ENCODE data around the gene TUBA4B.
A peak's percentile ranks its signal among the peaks of the same experiment; 100 is the strongest.

TUBA4B gene

DNA sequence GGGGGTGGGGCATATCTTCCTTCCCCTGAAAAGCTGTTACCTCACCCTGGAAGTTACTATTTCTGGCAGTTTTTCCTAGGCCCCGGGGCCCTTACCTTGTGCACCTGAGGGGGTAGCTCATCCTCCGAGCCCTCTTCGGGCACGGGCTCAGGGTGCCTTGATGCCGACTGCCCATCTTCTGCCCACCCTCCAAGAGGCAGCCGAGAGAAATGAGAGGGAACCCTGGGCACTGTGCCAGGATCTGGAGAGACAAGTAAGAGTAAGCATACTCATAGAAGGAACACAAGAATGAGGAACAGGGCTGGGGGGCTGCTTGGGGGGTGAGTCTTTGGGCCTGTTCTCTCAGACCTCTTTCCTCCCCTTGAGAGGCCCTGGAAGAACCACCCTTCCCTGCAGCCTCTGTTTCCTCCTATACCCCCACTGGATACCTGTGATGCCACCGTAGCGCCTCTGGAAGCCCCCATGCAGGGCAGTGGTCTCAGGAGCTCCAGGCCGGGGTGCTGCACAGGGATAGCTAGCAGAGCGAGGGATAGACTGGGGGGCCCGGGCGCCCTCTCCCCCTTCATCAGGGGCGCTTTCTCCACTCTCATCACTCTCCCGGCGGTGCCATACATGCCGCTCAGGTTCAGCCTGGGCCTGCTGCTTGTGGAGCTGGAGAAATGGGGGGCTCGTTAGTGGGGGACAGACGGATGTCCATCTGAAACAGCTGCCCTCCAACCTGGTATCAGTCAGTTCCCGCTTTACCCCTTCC lies 32.2 kb upstream of the TUBA4B start:
- Histone ChIP-seq H3K9me3 (ENCODE audit: control insufficient read depth, low read length) (no peaks in the 10 kb centered on the region), H3K9ac (ENCODE audit: low read length) (no peak overlapping the region), H3K4me3 (ENCODE audit: low read length) (no peak overlapping the region), H3K36me3 (ENCODE audit: control insufficient read depth, insufficient read depth, low read length, severe bottlenecking) (peaks cover 65% of the 10 kb centered on the region), H3K27me3 (replicated peaks; ENCODE audit: control insufficient read depth, insufficient read depth, low read length) (no peaks in the 10 kb centered on the region), H3K4me1 (ENCODE audit: control insufficient read depth, insufficient read depth, low read length) (peaks cover 28% of the 10 kb centered on the region)
- no peak for DNase-seq (ENCODE audit: low read depth)

DNA sequence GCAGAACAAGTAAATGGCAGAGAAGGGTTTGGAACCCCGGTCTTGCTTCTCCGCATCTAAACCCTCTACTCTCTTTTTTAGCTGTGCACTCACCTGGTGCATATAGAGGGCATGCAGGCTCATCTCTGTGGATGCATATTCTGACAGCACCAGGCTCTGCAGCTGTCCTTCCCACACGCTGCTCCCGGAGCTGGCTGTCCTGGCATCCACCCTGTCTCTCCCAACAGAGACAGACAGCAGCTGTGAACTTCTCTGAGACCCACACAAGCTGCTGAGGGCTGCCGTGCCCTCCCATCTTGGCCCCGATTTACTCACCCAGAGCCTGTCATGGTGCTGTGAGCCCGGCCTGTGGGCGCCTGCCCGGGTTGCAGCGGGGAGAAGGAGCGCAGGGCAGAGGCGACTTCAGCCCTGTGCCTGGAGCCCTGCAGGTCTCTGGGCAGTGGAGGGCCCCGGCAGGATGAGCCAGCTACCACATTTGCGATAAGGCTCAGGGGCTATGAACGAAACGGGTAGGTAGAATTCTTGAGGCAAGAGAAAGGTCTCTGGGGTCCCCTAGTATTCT lies 31.0 kb upstream of the TUBA4B start:
- peaks cover 73% of the 10 kb centered on the region for H3K36me3 ChIP-seq (ENCODE audit: control insufficient read depth, insufficient read depth, low read length, severe bottlenecking)

DNA sequence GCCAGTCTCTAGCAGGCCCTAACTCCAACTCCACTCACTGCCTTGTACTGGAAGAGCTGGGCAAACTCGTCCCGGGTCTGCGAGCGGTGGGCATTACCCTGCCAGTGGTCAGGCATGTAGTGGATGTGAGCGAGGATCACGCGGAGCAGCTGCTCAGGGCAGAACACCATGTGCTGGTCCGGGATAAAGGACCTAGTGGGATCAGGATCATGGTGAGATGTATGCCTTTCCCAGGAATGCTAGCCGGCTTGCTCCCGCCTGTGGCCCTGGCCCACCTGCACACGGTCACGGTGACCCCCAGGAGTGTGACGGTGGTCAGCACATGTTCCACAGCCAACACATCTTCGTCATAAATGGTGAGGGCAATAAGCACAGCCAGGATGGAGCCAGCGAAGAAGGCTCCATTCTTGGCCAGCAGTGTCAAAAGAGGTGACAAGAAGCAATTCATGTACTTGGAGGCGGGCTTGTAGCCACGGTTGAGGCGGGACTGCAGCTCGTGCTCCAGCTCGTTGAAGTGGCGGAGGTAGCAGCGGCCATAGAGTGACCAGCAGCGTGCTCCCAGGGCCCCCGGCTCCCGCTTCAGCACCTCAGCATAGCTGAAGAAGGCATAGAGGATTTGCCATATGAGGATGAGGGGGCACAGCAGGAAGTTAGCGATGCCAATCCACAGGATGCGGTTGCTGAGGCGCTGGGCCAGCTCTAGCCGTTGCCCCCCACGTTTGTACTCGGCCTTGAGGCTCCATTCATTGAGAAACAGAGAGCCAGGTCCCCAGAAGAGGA lies 29.0 kb upstream of the TUBA4B start:
- Histone ChIP-seq H3K9ac (ENCODE audit: low read length) (no peak overlapping the region), H3K4me1 (ENCODE audit: control insufficient read depth, insufficient read depth, low read length) (peaks cover 19% of the 10 kb centered on the region), H3K36me3 (ENCODE audit: control insufficient read depth, insufficient read depth, low read length, severe bottlenecking) (peaks cover 74% of the 10 kb centered on the region)

More for the DNA sequence above, 31.0 kb upstream of the TUBA4B start:
- H3K9me3 ChIP-seq (ENCODE audit: control insufficient read depth, low read length), result no peaks in the 10 kb centered on the region
- H3K9ac ChIP-seq (ENCODE audit: low read length), result no peak overlapping the region
- H3K4me3 ChIP-seq (ENCODE audit: low read length), result no peak overlapping the region
- H3K4me1 ChIP-seq (ENCODE audit: control insufficient read depth, insufficient read depth, low read length), result peaks cover 20% of the 10 kb centered on the region
- H3K27me3 ChIP-seq (replicated peaks; ENCODE audit: control insufficient read depth, insufficient read depth, low read length), result no peaks in the 10 kb centered on the region
- DNase-seq (ENCODE audit: low read depth), result no peak

DNA sequence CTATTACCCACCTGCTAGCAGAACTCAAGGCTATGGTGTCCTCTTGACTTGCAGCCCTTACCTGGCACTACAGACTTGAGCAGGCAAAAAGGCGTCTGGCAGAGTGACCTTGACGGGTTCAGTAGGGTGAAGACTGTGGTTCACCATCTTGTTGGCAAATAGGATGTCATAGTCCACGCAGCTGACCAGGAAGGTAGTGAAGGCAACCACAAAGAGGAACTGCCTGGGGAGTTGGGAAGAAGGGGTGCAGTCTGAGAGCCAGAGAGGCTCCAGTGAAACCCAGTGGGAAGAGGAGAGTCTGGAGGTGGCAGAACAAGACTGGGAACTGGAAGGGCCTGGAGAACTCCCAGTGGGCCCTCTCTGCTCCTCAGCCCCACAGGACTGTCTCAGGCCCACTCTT lies 27.7 kb upstream of the TUBA4B start:
- no peaks in the 10 kb centered on the region for H3K9me3 ChIP-seq (ENCODE audit: control insufficient read depth, low read length)
- H3K4me3 ChIP-seq (ENCODE audit: low read length), result no peak overlapping the region
- no peak for DNase-seq (ENCODE audit: low read depth)
- no peaks in the 10 kb centered on the region for H3K27me3 ChIP-seq (replicated peaks; ENCODE audit: control insufficient read depth, insufficient read depth, low read length)
- H3K36me3 ChIP-seq (ENCODE audit: control insufficient read depth, insufficient read depth, low read length, severe bottlenecking), result peaks cover 66% of the 10 kb centered on the region
- peaks cover 13% of the 10 kb centered on the region for H3K4me1 ChIP-seq (ENCODE audit: control insufficient read depth, insufficient read depth, low read length)
- no peak overlapping the region for H3K9ac ChIP-seq (ENCODE audit: low read length)

More for the DNA sequence above, 29.0 kb upstream of the TUBA4B start:
- no peaks in the 10 kb centered on the region for H3K9me3 ChIP-seq (ENCODE audit: control insufficient read depth, low read length)
- no peaks in the 10 kb centered on the region for H3K27me3 ChIP-seq (replicated peaks; ENCODE audit: control insufficient read depth, insufficient read depth, low read length)
- DNase-seq (ENCODE audit: low read depth), result no peak
- no peak overlapping the region for H3K4me3 ChIP-seq (ENCODE audit: low read length)

DNA sequence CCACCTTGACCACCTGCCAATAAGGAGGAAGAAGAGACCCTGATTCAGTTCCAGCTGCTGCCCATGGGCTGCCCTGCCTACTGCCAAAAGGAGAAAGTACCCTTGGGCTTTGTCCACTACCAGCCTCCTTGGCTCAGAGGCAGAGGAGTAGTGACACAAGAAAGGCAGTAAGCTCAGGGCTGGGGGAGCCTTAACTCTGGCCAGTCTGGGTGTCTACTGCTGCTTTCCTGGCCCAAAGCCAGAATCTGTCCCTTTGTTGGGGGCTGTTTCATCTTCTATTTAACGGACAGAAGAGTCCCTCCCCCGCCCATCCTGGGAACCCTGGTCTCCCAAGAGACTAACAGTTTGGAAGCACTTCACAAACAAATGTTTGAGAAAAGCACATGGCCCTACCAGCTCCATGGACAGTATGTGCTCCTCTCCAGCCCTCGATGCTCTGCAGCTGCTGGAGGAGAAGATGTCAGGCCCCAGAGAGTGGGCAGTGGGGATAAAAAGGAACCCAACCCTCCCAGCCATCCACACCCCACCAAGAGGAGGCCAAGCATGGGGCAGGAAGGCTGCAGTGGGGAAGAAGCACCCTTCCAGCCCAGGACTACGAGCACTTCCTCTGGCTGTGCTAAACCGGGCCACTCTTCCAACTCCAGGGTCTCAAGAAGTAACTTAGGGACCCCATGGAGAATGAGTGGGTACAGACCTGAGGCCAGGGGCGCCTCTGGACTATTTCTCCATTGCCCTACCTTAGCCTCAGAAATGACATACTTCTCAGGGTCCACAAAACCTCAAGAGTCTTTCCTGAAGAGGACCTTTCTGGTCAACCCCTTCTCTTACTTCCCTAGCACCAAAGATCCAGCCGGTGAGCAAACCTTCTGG lies 24.8 kb upstream of the TUBA4B start:
- Histone ChIP-seq H3K9me3 (ENCODE audit: control insufficient read depth, low read length) (no peaks in the 10 kb centered on the region), H3K9ac (ENCODE audit: low read length) (peak overlapping the region; percentile 93), H3K4me3 (ENCODE audit: low read length) (peak overlapping the region; percentile 96), H3K4me1 (ENCODE audit: control insufficient read depth, insufficient read depth, low read length) (peaks cover 21% of the 10 kb centered on the region), H3K27me3 (replicated peaks; ENCODE audit: control insufficient read depth, insufficient read depth, low read length) (no peaks in the 10 kb centered on the region), H3K36me3 (ENCODE audit: control insufficient read depth, insufficient read depth, low read length, severe bottlenecking) (peaks cover 53% of the 10 kb centered on the region)
- peak; percentile 19 for DNase-seq (ENCODE audit: low read depth)

DNA sequence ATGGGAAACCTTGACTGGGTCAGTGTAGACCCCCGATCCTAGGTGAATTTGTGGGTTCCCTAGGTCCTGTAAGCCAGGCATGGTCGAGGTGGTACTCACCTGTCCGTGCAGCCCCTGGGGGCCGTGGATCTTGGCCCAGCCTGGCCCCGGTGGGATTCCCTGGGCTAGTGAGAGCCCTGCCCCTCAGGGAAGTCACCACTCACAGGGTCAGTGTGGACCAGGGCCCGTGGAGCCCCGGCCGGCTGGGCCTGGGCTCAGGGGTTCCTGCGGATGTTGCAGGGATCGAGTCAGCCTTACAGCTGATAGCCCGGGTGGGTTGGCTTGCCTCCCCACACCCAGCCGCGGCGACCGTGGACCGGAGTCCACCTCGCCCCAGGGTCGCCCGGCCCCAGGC lies 24.1 kb upstream of the TUBA4B start:
- Histone ChIP-seq H3K9ac (ENCODE audit: low read length) (peak overlapping the region; percentile 93), H3K9me3 (ENCODE audit: control insufficient read depth, low read length) (no peaks in the 10 kb centered on the region), H3K4me3 (ENCODE audit: low read length) (peak overlapping the region; percentile 96), H3K36me3 (ENCODE audit: control insufficient read depth, insufficient read depth, low read length, severe bottlenecking) (peaks cover 53% of the 10 kb centered on the region), H3K4me1 (ENCODE audit: control insufficient read depth, insufficient read depth, low read length) (peaks cover 21% of the 10 kb centered on the region), H3K27me3 (replicated peaks; ENCODE audit: control insufficient read depth, insufficient read depth, low read length) (no peaks in the 10 kb centered on the region)
- no peak for DNase-seq (ENCODE audit: low read depth)

DNA sequence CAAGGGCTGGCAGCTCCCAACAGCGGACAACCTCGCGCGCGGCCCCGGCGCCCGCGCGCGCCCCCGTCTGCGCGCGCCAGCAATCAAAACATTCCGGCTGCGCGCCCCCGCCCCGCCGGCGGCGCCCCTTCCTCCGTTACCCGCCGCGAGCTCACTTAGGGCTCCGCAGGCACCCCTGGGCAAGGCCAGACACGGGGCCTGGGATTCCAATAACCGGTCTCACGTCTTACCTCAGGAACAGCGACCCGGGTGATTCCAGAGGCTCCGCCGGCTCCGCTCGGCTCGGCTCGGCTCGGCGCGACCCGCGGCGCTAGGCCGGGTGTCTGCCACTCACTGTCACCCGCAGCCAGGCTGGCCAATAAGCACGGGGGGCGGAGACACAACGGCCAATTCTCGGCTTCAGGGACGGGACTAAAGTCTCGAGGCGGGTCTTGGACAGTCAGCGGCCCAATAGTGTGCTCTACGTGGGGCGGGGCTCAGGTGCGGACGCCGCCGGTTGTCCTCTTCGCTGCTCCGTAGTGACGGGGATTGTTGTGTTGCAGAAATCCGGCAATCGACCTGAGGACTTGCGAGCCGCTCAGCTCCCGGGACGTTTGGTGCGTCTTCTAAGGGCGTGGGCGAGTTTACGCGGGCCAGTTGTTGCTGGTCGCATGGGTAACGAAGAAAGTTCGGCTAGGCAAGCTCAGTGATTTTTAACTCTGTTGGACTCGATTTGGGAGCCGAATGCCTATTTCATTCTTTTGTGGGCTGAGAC lies 23.6 kb upstream of the TUBA4B start, which contains the start of the genes ANKZF1 and ATG9A:
ANKZF1 (plus strand) TSS at position 502 of the 754 bp plus-strand sequence. CDS start 452 bp downstream, outside the sequence.
ATG9A (minus strand) TSS at position 332 of the 754 bp plus-strand sequence. CDS start 1,612 bp downstream, outside the sequence.
- peak within 1 kb of the TSS; percentile 96 for H3K4me3 ChIP-seq (ENCODE audit: low read length)
- H3K27me3 ChIP-seq (replicated peaks; ENCODE audit: control insufficient read depth, insufficient read depth, low read length), result no peaks in the 10 kb centered on the region
- peaks cover 53% of the 10 kb centered on the region for H3K36me3 ChIP-seq (ENCODE audit: control insufficient read depth, insufficient read depth, low read length, severe bottlenecking)
- peak within 1 kb of the TSS; percentile 93 for H3K9ac ChIP-seq (ENCODE audit: low read length)
- peak; percentile 100 for DNase-seq (ENCODE audit: low read depth)
- H3K9me3 ChIP-seq (ENCODE audit: control insufficient read depth, low read length), result no peaks in the 10 kb centered on the region
- H3K4me1 ChIP-seq (ENCODE audit: control insufficient read depth, insufficient read depth, low read length), result peaks cover 21% of the 10 kb centered on the region

DNA sequence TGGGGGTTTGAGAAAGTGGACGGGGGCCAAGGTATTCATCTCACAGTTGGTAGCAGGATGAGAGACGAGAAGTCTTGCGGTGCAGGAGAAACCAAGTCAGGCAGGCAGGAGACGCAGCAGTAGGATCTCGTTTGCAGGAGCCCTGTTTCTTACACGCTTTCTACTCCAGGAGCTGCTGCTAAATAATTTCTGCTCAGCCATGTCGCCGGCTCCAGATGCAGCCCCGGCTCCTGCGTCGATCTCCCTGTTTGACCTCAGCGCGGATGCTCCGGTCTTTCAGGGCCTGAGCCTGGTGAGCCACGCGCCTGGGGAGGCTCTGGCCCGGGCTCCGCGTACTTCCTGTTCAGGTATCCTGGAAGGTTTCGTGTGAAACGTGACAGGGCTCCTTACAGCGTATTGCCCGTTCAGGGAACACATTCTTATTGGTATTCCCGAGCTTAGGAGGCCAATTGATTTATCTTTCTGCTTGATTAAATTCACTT lies 22.9 kb upstream of the TUBA4B start:
- H3K4me3 ChIP-seq (ENCODE audit: low read length), result peak overlapping the region; percentile 96
- peaks cover 21% of the 10 kb centered on the region for H3K4me1 ChIP-seq (ENCODE audit: control insufficient read depth, insufficient read depth, low read length)
- H3K9me3 ChIP-seq (ENCODE audit: control insufficient read depth, low read length), result no peaks in the 10 kb centered on the region
- no peaks in the 10 kb centered on the region for H3K27me3 ChIP-seq (replicated peaks; ENCODE audit: control insufficient read depth, insufficient read depth, low read length)
- H3K36me3 ChIP-seq (ENCODE audit: control insufficient read depth, insufficient read depth, low read length, severe bottlenecking), result peaks cover 53% of the 10 kb centered on the region
- DNase-seq (ENCODE audit: low read depth), result peak; percentile 73
- peak overlapping the region; percentile 93 for H3K9ac ChIP-seq (ENCODE audit: low read length)

DNA sequence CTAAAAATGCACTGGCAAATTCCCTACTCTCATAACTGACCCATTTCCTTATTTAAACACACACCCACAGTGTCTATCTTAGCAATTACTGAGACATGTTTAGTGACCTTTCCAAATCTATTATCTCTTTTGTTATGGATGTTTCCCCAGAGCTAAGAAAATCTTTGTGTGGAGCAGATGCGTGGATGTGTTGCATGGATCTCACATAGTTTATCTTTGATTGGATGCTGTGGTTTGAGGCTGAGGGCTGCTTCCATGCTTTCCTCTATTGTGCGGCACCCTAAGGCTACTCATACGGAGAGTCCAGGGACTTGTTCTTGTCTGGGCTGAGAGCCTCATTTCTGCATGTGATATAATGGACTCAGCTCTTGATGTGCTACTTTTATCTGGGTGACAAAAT lies 18.7 kb upstream of the TUBA4B start:
- H3K27me3 ChIP-seq (replicated peaks; ENCODE audit: control insufficient read depth, insufficient read depth, low read length), result no peaks in the 10 kb centered on the region
- H3K4me3 ChIP-seq (ENCODE audit: low read length), result no peak overlapping the region
- DNase-seq (ENCODE audit: low read depth), result no peak
- H3K9ac ChIP-seq (ENCODE audit: low read length), result no peak overlapping the region
- H3K9me3 ChIP-seq (ENCODE audit: control insufficient read depth, low read length), result no peaks in the 10 kb centered on the region
- H3K4me1 ChIP-seq (ENCODE audit: control insufficient read depth, insufficient read depth, low read length), result peaks cover 10% of the 10 kb centered on the region
- H3K36me3 ChIP-seq (ENCODE audit: control insufficient read depth, insufficient read depth, low read length, severe bottlenecking), result peaks cover 73% of the 10 kb centered on the region

DNA sequence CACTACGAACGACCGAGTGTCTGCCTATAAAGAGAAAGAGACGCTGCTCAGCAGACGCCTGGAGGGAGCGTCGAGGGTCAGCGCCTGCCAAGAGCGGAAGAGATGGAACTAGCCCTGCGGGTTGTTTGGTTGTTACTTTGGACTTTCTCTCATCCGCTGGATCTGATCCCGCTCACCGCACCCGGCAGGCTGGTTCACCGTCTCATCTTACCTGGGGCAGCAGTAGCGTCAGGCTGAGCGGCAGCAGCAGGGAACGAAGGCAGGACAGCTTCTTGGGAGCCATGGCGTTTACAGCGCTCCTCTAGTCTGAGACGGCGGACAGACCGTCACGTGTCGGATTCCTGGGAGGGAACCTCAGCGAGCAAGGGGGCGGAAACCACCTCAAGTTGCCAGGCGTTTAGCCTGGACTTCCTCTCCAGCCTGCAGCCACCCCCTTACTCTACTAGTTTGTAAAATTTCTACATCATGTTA lies 9.7 kb upstream of the TUBA4B start:
- no peaks in the 10 kb centered on the region for H3K27me3 ChIP-seq (replicated peaks; ENCODE audit: control insufficient read depth, insufficient read depth, low read length)
- DNase-seq (ENCODE audit: low read depth), result no peak

More for the DNA sequence above, 9.7 kb upstream of the TUBA4B start:
- peak overlapping the region; percentile 67 for H3K4me3 ChIP-seq (ENCODE audit: low read length)
- H3K36me3 ChIP-seq (ENCODE audit: control insufficient read depth, insufficient read depth, low read length, severe bottlenecking), result peaks cover 21% of the 10 kb centered on the region
- peak overlapping the region; percentile 72 for H3K9ac ChIP-seq (ENCODE audit: low read length)
- H3K9me3 ChIP-seq (ENCODE audit: control insufficient read depth, low read length), result no peaks in the 10 kb centered on the region
- peaks cover 28% of the 10 kb centered on the region for H3K4me1 ChIP-seq (ENCODE audit: control insufficient read depth, insufficient read depth, low read length)
